Right renal cortex interstitium (tissue), 3 donors: ENCODE results near the gene LUZP2. TPM values are rescaled to one million over a fixed set of nuclear protein-coding genes. Genes with fewer than 3 reads are reported as not detected.
"Not testable (repeated sequence)": the region's sequence is repeated elsewhere in the genome, so short reads cannot be mapped to it uniquely, and the experiment has no call there.

Experiments used
- DNase-seq, 3 donors: peaks; one replicate each; pipeline ENCODE4 v3.0.0-alpha.2; 2013; ENCODE audit warnings: low read depth in 3 of 3, low spot score in 2 of 3
- polyA plus RNA-seq, 3 donors: library from polyadenylated mRNA; unstranded; fragments of 120-200 nt; gene quantifications; one replicate each; pipeline ENCODE4 v1.2.1, GENCODE V29; 2013; ENCODE audit not compliant: insufficient read length in 3 of 3

Gene LUZP2
- polyA plus RNA-seq, 3 donors: 0.78 to 1.5 (median 1.4) TPM

DNA sequence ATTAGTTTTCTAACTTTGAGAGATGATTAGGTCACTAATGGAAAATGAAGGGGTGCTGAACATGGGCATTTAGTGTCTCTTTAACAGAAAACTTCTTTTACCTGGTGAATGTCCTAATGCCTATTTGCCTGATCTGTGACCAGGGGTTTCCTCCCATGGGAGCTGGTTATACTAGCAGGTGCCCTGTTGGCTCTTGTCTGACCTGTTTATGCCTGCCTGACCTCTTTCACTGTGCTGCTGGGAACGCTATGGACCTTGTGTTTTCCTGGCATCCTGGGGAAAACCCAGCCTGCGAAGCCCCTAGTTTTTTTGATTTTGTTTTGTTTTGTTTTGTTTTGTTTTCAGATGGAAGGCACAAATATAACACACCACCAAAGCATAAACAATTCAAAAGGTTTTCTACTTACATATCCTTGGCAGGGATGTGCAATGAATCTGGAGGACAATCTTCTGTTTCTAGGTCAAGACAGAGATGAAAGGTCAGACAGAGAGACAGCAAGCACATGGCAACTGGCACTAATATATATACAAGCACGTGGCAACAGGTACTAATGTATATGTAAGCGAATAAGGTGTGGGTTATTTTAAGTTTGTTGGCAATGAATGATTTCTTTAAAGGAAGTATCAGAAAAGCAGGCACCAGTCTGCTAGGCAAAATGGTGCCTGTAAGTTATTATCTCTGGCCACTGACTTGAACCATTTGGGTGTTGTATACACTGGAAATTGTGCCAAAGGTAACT is 390.2 kb downstream of the LUZP2 start:
- no peak for DNase-seq

DNA sequence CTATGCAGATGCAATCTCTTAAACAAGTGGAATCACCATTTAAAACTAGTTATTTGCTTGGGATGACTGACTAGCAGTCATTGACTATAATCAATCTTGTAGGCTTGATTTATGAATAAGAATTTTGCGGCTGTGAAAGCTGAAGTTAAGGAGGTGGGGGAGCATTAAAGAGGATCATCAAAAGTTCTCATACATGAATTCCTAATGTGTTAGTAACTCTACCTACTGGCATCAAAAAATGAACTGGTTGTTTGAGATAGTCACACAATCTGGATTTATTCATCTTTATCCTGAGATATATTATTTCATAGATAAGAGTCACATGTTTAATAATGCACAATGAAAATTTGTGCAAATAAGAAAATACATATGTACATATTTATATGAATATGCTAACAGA is 393.6 kb downstream of the LUZP2 start:
- DNase-seq: no peak

DNA sequence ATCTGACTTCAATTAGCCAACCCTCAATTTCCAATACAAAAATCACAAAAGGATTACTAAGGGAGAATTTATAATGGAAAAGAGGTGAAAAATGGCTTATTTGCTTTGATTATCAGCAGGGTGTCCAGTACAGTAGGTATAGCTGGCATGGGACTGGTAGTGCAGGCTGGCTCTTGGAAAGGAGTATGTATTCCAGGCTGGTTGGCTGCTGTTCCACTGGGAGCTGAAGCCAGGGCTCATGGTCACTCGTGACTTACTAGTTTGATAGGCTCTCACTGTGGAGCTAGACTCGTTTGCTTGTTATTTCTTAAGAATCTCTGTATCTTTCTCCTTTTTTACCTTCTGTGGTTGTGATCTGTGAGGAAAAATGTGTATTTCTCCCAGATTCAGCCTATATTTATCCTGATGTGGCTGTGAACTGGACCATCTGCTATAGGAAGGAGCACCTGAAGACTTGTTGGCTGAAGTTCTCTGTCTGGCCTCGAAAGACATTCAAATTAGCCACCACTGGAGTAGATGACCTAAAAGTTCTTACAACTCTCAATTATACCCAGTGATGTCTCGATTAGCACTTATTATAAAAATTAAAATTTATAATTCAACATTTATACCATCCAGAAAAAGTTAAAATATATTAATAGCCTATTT is 395.1 kb downstream of the LUZP2 start:
- DNase-seq: not testable (repeated sequence)

DNA sequence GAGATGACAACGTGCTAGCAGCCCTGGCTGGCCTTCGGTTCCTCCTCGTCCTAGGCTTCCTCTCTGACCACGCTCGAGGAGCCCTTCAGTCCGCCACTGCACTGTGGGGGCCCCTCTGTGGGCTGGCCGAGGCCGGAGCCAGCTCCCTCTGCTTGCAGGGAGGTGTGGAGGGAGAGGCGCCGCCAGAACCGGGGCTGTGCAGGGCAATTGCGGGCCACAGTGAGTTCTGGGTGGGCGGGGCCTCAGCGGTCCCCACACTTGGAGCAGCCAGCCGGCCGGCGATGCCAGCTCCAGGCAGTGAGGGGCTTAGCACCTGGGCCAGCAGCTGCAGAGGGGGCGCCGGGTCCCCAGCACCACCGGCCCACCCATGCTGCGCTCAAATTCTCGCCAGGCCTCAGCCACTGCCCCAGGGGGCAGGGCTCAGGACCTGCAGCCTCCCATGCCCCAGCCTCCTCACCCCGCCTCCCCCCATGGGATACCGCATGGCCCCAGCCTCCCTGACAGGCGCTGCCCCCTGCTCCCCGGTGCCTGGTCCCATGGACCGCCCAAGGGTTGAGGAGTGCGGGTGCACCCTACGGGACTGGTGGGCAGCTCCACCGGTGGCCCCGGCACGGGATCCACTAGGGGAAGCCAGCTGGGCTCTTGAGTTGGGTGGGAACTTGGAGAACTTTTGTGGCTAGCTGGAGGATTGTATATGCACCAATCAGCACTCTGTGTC is 399.4 kb downstream of the LUZP2 start:
- DNase-seq: no peak

DNA sequence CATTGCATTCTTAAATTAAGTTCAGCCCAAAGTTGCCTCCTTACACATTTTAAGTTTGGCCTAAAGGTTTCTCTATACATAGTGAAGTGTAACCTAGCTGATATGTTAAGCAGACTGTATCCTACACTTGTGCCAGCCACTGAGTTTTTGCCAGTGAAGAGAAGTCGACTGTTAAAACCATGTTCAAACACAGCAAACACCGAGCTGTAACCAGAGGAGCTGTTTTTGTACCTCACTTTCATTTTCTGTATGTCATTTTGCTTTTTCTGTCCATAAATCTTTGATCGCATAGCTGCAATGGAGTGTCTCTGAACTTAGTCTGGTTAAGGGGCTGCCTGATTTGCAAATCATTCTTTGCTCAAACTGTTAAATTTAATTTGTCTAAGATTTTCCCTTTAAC is 403.7 kb downstream of the LUZP2 start:
- DNase-seq: no peak

DNA sequence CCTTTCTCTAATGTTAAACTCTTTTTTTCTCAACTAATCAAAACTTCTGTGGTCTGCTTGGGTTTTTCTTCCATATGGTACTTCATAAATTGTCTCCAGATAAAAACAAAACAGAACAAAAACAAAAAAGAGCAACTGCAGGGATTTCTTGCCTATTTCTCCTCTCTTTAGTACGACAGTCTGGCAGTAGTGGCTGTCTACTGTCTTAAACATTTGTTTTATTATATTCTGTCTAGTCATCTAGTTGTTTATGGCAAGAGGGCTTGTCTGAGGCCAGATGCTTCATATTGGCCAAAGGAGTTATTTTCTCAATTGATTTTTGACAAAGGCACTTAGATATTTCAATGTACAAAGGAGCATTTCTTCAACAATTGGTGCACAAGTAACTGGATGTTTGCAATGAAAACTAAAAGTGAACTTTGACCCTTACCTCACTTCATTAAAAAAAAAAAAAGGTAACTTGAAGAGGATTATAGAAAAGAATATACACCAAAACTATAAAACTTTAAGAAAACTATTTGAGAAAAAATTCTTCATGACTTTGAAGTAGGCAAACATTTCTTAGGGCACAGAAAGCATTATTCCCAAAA is 404.2 kb downstream of the LUZP2 start:
- DNase-seq: no peak

DNA sequence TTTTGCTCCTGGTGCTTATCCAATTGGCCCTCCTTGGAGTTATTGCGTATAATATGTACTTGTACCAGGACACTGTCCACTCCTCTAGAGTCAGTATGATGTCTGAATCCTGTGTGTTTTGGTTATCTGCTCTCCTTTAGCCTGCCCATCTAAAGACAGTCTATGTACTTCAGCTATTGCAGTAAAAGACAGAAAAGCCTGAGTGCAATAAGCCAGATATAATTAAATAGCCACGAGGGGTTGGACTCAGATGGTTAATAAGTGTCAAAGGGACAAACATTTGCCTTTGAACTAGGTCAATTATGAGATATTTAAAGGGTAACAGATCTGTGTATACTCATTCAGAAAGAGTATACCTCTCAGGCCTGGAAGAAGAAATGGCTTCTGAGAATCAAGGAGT is 406.7 kb downstream of the LUZP2 start:
- DNase-seq: no peak

DNA sequence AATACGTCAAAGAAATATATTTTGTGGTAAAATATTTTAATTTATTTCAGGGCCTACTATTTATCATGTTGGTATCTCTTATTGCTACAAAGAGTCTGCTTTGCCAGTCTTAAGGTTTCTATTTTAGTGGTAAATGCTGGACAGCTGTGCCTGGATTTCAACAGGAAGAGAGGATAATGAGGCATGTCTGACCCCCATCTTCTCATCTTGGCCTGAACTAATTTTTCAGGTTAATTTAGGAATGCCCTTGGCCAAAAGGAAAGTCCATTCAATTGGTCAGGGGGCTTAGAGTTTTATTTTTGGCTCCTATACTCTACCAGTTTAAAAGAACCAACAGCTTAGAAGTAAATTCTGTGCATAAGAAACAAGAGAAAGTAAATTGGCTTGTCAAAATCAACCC is 428.2 kb downstream of the LUZP2 start:
- no peak for DNase-seq

DNA sequence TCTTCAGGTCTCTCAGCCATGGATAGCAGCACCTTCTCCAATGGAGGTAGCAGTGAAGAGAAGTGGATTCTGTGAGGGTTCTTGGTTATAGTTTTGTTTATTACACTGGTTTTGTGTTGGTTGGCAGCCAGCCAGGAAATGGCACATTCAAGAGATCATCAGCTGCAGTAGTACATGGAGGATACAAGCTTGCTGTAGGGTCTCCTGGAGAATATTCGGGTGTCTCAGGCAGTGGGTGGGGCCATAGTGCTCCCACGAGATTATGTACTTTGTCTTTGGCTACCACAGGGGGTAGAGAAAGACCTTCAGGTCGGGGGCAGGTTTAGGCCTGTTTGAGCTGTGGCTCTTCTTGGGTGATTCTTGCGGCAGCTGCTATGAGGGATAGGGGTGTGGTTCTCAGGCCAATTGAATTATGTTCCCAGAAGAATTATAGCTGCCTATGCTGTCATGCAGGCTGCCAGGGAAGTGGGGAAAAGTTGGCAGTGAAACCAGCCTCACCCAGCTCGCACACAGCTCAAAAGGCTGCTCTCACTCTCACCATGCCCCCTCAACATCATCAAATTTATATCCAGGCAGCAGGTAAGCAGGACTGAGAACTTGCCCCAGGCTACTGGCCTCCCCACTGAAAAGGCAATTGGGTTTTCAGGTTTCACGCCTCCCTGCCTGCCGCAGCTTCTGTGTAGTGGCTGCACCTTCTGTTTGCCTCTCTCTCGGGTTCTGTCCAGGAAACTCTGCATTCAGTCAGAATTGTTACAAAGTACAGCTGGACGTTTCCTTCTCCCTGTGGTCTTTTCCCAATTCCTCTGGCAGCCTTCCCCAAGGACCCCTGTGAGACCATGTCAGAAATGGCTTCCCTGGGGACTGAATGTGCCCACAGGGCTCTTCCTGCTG is 435.5 kb downstream of the LUZP2 start:
- no peak for DNase-seq

DNA sequence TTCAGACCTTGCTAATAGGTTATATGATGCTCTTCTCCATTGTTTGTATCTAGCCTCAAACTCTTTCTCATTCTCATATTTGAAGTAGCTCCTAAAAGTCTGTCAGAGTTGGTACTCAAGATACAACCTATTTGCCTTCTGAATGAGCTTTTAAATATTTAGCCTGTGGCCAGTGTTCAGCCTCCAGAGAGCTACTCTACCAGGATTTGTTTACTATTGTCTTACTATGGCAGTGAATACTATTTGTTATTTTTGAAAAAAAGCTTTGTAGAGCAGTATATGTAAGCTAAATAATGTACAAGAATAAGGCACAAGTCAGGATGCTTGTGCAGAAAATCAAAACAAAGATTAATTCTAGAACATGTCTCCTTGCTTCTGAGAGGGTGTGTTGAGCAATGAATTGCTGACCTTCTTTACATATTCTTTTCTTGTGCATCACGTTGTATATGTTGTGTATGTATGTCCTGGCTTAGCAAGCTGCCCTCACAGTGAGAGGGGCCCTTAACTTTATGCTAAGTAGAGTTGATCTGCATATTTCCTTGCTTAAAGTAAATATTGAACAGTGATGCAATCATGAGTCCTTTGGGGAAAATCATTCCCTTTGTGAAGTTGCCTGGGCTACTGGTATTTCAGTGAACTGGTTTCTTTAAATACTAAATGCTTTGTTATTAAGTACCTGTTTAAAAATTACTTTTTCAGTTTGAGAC is 438.0 kb downstream of the LUZP2 start:
- no peak for DNase-seq

DNA sequence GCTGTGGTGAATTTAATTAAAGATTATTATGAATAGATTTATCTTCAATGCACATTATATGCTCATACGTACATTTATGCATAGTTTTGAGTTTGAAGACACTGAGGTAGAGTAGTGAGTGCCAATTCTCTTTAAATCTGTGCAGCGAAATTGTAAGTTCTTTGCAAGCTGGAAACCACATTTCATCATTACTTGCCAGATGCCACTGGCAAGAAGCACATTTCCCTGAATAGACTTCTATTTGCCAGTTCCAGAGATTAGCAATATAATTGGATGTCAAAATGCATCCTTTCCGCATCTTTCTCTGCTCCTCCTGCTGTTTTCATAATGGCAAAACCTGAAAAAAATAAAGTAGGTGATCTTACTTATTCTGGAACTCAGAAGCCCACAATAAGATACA is 448.0 kb downstream of the LUZP2 start:
- no peak for DNase-seq

DNA sequence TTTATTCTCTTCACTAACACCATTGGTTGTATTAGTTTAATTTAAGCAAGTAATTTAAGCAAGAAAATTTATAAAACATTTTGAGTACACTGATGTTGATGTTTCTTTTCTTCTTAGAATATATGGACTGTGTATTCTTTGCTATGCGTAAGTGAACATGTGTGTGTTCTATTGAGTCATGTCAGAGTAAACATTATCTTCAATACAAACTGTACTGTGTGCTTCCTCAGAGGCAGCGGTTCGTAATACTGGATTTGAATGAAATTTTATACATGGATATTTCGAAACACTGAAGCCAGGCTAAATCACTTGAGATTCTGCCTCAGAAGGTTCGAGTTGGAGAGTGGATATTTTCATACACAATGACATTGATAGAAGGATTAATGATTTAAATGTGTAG is 452.6 kb downstream of the LUZP2 start:
- DNase-seq: no peak

DNA sequence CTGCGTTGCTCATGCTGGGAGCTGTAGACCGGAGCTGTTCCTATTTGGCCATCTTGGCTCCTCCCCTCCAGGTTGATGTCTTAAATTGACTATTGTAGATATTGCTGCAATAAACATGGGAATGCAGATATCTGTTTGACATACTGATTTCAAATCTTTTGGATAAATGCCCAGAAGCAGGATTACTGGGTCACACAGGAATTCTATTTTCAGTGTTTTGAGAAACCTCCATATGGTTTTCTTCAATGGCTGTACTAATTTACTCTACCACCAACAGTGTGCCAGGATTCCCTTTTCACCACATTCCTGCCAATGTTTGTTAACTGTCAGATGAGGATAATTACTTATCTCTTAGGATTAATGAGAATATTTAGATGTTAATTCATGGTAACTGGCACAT is 467.0 kb downstream of the LUZP2 start:
- no peak for DNase-seq

DNA sequence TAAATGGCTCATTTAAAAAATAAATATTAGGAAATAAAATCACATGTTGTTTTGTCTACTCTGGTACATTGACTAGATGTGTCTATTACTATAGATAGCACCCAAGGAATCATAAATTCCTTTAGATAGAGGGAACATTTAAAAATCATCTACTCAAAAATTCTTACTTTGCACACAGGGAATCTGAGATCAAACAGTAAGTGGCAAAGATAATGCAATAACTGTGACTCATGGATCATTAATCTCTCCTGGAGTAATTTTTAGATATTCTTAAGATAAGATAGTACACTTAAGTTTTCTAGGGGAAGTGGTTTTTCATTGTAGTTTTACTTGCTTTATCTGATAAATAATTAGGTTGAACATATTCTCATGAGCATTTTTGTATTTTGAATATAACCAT is 468.9 kb downstream of the LUZP2 start:
- DNase-seq: no peak

DNA sequence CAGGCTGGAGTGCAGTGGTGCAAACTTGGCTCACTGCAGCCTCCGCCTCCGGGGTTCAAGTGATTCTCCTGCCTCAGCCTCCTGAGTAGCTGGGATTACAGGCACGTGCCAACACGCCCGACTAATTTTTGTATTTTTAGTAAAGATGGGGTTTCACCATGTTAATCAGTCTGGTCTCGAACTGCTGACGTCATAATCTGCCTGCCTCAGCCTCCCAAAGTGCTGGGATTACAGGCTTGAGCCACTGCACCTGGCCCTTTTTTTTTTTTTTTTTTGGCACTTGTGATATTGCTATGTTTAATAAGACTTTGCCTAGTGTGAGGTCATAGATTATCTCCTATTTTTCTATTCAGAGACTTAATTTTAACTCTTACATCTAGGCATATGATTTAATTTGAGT is 497.1 kb downstream of the LUZP2 start:
- not testable (repeated sequence) for DNase-seq

DNA sequence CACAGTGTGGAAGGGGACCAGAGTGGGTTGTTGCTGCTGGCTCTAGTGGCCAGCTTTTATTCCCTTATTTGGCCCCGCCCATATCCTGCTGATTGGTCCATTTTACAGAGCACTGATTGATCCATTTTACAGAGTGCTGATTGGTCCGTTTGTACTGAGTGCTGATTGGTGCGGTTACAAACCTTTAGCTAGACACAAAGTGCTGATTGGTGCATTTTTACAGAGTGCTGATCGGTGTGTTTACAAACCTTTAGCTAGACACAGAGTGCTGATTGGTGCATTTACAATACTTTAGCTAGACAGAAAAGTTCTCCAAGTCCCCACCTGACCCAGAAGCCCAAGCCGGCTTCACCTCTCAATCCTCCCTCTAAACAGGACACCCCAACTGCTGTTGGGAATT is 503.1 kb downstream of the LUZP2 start:
- DNase-seq: not testable (repeated sequence)

DNA sequence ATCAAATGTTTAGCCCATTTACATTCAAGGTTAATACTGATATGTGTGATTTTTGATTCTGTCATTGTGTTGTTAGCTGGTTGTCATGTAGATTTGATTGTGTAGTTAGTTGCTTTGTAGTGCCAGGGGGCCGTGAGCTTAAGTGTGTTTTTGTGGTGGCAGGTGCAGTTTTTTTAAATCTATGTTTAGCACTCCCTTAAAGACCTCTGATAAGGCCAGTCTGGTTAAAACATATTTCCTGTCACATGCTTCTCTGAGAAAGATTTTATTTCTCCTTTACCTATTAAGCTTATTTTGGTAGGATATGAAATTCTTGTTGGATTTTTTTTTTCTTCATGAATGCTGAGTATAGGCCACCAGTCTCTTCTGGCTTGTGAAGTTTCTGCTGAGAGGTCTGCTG is 540.6 kb downstream of the LUZP2 start:
- DNase-seq: no peak

DNA sequence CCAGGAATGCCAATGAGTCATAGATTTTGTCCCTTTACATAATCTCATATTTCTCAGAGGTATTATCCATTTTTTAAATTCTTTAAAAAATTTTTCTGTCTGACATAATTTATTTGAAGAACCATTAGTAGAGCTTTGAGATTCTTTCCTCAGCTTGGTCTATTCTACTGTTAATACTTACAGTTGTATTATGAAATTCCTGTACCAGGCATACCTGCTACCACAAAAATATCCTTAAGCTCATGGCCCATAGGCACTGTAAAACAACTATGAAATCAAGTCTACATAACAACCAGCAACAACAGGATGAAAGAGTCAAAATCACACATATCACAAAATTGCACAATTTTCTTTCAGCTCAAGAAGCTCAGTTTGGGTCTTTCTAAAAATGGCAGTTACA is 541.3 kb downstream of the LUZP2 start:
- DNase-seq: no peak

DNA sequence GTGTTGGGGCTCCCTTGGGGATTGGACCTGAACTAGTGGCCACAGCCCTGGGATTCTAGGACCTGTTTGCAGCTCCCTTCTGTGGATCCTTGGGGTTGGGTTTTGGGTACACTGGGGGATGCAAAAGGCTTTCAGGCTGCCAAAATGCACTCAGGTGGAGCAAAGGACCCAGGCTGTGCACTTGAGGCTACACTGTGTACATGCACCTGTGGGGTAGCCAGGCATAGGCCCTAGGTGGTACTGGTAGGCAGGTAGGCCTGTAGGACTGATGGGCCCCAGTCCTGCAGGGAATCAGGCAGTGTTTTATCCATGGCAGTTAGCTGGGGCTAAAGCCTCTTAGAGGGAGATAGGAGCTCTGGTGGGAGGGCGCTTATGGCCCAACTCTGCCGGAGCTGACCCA is 542.3 kb downstream of the LUZP2 start:
- DNase-seq: no peak

DNA sequence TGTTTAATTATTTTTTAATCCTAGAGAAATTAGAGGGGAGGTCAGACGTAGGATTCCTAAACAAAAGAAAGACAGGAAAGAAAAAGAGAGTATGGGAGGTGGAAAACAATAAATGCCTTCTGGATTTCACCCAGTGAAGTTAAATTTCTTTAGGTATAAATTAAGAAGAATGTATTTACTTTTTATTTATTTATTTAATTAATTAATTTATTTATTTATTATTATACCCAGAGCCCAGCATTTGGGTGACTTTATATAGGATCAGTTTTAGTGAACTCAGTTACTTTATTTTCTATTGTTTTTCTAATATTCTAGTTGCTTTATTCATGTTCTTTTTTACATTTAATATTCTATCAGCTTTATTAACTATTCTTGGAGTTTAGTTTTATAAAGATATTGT is 551.8 kb downstream of the LUZP2 start:
- no peak for DNase-seq
